NCI-H2227 (cell line): ENCODE results near the gene MRPS22.

ENCODE experiments used
- DNase-seq: peaks from one replicate; lab custom pipeline; 2025; ENCODE audit not compliant: unreplicated experiment; lab: John Stamatoyannopoulos, UW

MRPS22 gene

DNA sequence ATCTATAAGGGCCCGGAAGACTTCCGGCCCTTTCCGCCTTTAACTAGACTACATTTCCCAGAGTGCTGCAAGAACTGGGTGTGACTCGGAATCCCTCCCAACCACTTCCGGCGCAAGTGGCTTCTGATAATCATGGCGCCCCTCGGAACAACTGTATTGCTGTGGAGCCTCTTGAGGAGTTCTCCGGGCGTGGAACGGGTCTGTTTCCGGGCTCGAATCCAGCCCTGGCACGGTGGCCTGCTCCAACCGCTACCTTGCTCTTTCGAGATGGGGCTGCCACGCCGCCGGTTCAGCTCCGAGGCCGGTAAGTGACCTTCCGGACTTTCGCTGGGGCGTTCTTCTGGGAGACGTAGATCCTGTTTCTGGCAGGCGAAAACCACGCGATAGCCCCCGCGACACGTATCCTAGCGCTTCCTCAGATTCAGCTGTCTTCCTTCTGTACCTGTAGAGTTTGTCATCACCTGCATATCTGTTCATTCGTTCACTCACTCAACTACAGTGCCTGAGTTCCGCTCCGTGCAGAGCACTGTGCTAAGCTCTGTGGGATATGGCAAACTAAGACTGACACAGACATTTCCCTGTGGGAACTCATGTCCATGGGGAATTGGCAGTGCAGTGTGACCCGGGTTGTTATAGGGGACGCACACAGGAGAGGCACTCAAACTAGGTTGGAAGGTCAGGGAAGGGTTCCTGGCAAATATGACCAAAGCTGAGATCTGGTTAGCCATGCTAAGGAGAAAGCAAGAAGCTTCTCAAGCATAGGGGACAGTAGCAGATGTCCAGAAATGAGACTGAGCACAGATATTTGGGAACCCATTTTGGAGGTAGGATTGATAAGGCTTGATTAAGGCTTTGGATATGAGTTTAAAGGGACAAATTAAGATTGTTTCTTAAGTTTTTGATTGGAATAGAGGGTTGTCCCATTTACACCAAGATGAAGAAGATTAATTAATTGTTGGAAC, at the start of gene MRPS22:
TSS of gene MRPS22 (plus strand) at position 126 of the 962 bp plus-strand sequence. CDS start at position 133, 7 bp downstream.
- peak; percentile 87 for DNase-seq

- DNase-seq, result no peak
Observed at GRCh38 chr3:139295040-139295439, 48.8 kb upstream of the MRPS22 start.

DNA sequence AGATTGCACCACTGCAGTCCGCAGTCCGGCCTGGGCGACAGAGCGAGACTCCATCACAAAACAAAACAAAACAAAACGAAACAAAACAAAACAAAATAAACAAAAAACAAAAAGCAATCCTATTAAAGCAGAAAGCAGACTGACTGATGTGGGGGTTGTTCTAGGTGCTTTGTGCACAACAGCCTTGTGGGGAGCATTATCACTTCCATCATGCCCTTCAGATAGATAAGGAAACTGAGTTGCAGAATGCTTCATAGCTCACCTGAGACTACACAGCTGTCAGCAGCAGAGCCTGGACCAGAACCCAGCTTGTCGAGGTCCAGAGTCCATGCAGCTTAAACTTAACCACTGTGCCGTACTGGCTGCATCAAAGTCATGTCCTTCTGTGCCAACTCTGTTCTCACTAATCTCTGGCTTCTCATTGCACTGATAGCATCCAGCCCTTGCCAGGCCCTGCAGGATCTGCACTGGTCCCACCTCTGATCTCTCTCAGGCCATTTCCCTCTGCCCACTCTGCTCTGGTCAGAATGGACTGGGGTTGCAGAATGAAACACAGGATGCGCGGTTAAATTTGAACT, 47.6 kb upstream of the MRPS22 start:
- no peak for DNase-seq

DNA sequence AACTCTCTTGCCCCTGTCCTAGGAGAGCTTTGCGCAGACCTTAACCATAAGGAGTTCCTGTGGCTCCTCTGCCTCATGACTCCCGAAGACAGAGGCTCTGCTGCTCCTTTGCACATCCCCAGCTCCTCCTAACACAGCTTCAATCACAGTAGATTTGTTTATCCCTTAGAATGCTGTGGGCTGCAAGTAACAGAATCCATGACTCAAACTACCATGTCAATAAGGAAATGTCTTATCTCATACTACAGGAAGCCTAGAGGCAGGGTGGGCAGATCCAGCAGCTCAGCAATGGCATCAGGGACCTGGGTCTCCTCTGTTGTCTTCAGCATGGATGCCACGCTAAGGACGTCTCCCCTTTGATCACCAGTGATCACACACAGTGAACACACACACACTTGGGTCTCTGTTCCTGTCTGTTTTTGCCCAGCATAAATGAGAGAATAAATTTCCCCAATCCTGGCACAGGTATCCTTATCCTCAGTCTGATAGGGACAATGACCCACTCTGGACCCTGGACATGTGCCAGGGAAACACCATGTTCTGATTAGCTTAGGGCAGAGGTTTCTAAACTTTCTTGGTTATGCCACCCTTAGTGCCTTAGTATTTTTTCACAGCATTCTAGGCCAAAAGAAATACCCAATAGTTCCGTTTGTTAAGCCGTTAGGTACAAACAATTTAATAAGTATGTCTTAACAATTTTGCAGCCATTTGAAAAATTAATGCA, 46.1 kb upstream of the MRPS22 start:
- no peak for DNase-seq

GRCh38 chr3:139299261-139300132, 44.3 kb upstream of the MRPS22 start:
- DNase-seq, result no peak

GRCh38 chr3:139300416-139300815, 43.4 kb upstream of the MRPS22 start:
- DNase-seq, result no peak

- DNase-seq, result no peak
Observed at GRCh38 chr3:139301183-139301582, 42.6 kb upstream of the MRPS22 start.

GRCh38 chr3:139301654-139302053, 42.2 kb upstream of the MRPS22 start:
- DNase-seq, result no peak

GRCh38 chr3:139302084-139302800, 41.6 kb upstream of the MRPS22 start:
- DNase-seq, result no peak

DNA sequence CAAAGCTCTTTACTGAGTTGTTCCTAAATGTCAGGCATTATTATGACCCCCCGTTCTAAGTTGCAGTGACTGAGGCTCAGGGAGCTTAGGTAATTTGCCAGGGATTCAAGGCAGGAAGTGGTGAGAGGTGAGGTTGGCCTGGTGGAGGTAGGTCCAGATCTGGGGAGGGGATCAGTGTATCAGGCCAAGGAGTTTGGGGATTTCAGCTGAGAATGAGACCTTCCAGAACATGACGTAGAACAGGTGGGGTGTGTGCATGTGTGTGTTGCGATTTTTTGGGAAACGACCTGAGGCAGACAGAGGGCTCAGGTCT, 41.1 kb upstream of the MRPS22 start:
- DNase-seq, result no peak

GRCh38 chr3:139303216-139303615, 40.6 kb upstream of the MRPS22 start:
- DNase-seq, result no peak

GRCh38 chr3:139304383-139304782, 39.4 kb upstream of the MRPS22 start:
- DNase-seq, result no peak

DNA sequence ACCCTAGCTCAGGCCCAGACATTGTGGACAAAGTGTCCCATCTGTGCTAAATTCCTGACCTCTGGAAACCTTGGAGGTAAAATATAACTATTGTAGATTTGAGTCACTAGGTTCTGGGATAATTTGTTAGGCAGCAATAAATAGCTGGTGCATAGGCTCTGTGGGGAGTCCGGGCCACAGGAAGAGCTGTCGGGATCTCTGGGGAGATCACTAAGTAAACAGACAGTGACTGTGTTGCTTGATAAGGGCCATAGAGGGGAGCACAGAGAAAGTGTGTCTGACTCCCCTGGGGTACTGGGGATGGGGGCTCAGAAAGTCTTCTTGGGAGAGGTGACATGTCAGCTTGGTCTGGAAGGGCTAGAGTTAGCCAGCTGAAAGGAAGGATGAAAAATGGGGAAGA, 37.7 kb upstream of the MRPS22 start:
- no peak for DNase-seq

GRCh38 chr3:139307072-139307491, 36.7 kb upstream of the MRPS22 start:
- DNase-seq, result no peak

GRCh38 chr3:139307601-139308555, 35.9 kb upstream of the MRPS22 start:
- DNase-seq, result no peak

DNA sequence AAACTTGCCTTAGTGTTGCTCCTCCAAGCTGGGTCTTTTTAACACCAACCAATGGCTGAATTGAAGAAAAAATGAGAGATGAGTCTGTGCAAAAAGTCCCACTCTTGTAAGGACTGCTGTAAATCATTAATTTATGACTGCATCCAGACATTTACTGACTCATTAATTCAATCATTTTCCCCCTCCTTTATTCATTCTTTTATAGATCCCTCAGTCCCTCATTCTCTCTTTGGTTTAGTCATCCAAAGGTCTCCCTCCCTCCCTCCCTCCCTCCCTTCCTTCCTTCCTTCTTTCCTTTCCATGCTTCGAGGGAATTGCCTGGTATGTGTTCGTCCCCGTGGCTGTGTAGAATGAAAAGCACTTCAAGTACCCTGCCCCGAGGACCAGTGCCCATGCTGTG, 35.3 kb upstream of the MRPS22 start:
- DNase-seq, result no peak

- DNase-seq, result no peak
Observed at GRCh38 chr3:139309061-139309591, 34.7 kb upstream of the MRPS22 start.

- no peak for DNase-seq
Observed at GRCh38 chr3:139309880-139310279, 33.9 kb upstream of the MRPS22 start.

DNA sequence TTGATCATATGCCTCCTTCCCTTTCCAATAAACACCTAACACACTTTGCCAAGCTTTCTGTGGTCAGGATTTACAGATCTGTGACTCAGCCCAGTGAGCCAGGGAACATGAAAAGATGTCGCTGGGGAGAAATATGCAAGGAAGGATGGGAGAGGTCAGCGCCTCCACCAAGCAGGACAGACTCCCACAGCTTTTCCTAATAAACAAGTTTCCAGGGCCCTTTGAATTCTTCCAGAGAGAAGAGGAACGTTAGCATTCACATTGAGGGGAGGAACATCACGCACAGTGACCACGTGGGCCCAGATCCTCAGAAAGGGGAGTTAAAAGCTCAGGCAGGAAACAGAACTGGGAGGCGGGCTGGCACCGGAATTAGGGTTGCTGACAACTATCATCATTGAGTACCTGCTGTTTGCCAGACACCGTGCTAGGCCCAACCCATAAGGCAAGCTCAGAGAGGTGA, 33.3 kb upstream of the MRPS22 start:
- DNase-seq, result no peak
